Measurements from ENCODE around the gene EVI5L. TPM values are rescaled to one million over a fixed set of nuclear protein-coding genes. Genes with fewer than 3 reads are reported as not detected.

Gene EVI5L
- polyA plus RNA-seq, 1 donor from 2014 or later, result 50.6 TPM

DNA sequence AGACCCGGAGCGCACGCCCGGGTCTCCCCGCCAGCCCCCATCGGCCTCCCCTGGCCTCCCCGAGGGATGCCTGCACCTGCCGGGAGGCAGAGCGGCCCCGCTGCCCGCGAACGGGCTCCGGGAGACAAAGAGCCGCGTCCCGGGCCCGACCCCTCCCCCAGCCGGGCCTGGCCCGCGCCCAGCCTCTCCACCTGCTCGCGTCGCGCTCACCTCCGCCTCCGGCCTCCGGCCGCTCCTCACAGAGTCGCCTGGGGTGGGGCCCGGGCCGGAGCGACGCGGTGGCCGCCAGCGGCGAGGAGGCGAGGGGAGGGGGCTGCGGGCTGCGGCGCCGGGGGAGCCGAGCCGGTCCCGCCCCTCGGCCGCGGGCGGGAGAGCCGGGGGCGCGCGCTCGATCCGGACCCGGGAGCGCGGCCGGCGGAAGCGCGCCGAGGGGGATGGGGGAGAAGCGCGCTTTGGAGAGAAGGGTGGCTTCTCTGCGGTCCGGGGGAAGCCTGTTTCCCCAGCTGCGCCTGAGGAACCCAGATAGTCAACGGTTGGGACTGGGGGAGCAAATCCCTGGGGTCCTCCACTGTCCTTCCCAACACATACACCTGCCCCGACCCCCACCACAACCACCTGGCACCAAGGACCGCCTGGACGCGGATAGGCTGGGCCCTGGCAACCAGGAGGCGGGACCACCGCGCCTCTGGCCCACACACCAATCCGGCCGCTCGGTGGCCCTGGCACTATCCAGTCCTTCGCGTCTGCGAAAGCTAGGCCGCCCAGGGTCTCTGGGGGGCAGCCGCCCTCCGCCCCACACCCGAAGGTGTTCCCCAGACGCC is 44.3 kb downstream of the EVI5L start, which contains the start of gene PRR36:
Gene PRR36, minus strand, starts transcription at position 315 of the 821 bp plus-strand sequence. CDS start 701 bp downstream, outside the sequence.
- peak within 1 kb of the TSS; percentile 86 for H3K27ac ChIP-seq (ENCODE audit: low read length)
- peak within 1 kb of the TSS; percentile 75 for H2AFZ ChIP-seq (ENCODE audit: low read depth, low read length)
- H3K9me3 ChIP-seq (ENCODE audit: low read length), result no peaks in the 10 kb centered on the region
- peaks cover 13% of the 10 kb centered on the region for H3K79me2 ChIP-seq (replicated peaks; ENCODE audit: insufficient read depth, low read length)
- H3K4me2 ChIP-seq (ENCODE audit: low read length), result peak within 1 kb of the TSS; percentile 88
- H3K36me3 ChIP-seq (ENCODE audit: insufficient read depth, low read length), result no peaks in the 10 kb centered on the region
- no peaks in the 10 kb centered on the region for H3K27me3 ChIP-seq (ENCODE audit: insufficient read depth, low read depth, low read length)
- peaks cover 6% of the 10 kb centered on the region for H3F3A ChIP-seq (ENCODE audit: insufficient read depth, low read length, poor library complexity, severe bottlenecking)
- H3K4me3 ChIP-seq (ENCODE audit: low read length), result peak within 1 kb of the TSS; percentile 92
- H3K9ac ChIP-seq (ENCODE audit: low read length), result peak within 1 kb of the TSS; percentile 98
- H4K20me1 ChIP-seq (ENCODE audit: insufficient read depth), result no peaks in the 10 kb centered on the region
- TF ChIP-seq RAD21 (conservative IDR thresholded peaks at IDR 0.05) (no peak), SMC3 (conservative IDR thresholded peaks at IDR 0.05; ENCODE audit: poor library complexity) (peak; percentile 27), MXI1 (conservative IDR thresholded peaks at IDR 0.05; ENCODE audit: poor library complexity, severe bottlenecking) (peak; percentile 44), TAF1 (IDR thresholded peaks at IDR 0.05; ENCODE audit: low read depth) (no peak), EZH2 (IDR thresholded peaks at IDR 0.05; ENCODE audit: borderline replicate concordance, insufficient read depth, low read length, poor library complexity, severe bottlenecking) (no peak), POLR2AphosphoS5 (IDR thresholded peaks at IDR 0.05) (peak; percentile 72), EP300 (conservative IDR thresholded peaks at IDR 0.05; ENCODE audit: poor library complexity, severe bottlenecking) (peak; percentile 61)
- TF ChIP-seq, protein P1, sequence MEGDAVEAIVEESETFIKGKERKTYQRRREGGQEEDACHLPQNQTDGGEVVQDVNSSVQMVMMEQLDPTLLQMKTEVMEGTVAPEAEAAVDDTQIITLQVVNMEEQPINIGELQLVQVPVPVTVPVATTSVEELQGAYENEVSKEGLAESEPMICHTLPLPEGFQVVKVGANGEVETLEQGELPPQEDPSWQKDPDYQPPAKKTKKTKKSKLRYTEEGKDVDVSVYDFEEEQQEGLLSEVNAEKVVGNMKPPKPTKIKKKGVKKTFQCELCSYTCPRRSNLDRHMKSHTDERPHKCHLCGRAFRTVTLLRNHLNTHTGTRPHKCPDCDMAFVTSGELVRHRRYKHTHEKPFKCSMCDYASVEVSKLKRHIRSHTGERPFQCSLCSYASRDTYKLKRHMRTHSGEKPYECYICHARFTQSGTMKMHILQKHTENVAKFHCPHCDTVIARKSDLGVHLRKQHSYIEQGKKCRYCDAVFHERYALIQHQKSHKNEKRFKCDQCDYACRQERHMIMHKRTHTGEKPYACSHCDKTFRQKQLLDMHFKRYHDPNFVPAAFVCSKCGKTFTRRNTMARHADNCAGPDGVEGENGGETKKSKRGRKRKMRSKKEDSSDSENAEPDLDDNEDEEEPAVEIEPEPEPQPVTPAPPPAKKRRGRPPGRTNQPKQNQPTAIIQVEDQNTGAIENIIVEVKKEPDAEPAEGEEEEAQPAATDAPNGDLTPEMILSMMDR (IDR thresholded peaks at IDR 0.05; ENCODE audit: poor library complexity, severe bottlenecking), result peak; percentile 49
- TF ChIP-seq, protein P2, sequence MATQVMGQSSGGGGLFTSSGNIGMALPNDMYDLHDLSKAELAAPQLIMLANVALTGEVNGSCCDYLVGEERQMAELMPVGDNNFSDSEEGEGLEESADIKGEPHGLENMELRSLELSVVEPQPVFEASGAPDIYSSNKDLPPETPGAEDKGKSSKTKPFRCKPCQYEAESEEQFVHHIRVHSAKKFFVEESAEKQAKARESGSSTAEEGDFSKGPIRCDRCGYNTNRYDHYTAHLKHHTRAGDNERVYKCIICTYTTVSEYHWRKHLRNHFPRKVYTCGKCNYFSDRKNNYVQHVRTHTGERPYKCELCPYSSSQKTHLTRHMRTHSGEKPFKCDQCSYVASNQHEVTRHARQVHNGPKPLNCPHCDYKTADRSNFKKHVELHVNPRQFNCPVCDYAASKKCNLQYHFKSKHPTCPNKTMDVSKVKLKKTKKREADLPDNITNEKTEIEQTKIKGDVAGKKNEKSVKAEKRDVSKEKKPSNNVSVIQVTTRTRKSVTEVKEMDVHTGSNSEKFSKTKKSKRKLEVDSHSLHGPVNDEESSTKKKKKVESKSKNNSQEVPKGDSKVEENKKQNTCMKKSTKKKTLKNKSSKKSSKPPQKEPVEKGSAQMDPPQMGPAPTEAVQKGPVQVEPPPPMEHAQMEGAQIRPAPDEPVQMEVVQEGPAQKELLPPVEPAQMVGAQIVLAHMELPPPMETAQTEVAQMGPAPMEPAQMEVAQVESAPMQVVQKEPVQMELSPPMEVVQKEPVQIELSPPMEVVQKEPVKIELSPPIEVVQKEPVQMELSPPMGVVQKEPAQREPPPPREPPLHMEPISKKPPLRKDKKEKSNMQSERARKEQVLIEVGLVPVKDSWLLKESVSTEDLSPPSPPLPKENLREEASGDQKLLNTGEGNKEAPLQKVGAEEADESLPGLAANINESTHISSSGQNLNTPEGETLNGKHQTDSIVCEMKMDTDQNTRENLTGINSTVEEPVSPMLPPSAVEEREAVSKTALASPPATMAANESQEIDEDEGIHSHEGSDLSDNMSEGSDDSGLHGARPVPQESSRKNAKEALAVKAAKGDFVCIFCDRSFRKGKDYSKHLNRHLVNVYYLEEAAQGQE (IDR thresholded peaks at IDR 0.05; ENCODE audit: borderline replicate concordance), result peak; percentile 61
- H3K9me2 ChIP-seq (ENCODE audit: insufficient read depth, low read length), result no peaks in the 10 kb centered on the region

DNA sequence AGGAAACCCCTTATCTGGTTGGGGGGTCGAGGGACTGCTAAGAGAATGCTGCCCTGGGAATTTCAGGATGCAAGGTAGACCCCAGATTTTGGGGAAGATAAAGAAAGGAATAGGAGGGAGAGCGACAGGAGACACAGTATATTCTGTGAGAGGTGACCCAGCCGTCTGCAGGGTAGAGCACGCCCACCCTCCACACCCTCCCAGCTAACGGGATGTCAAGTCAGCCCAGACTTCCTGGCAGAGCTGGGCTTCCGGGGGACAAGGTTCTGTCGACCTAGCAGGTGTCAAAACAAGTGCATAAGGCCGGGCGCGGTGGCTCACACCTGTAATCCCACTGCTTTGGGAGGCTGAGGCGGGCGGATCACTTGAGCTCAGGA is 44.9 kb downstream of the EVI5L start:
- H3K79me2 ChIP-seq (replicated peaks; ENCODE audit: insufficient read depth, low read length), result peaks cover 13% of the 10 kb centered on the region
- H3F3A ChIP-seq (ENCODE audit: insufficient read depth, low read length, poor library complexity, severe bottlenecking), result peaks cover 6% of the 10 kb centered on the region
- H4K20me1 ChIP-seq (ENCODE audit: insufficient read depth), result no peaks in the 10 kb centered on the region
- H3K9ac ChIP-seq (ENCODE audit: low read length), result peak overlapping the region; percentile 98
- no peaks in the 10 kb centered on the region for H3K36me3 ChIP-seq (ENCODE audit: insufficient read depth, low read length)
- H3K9me3 ChIP-seq (ENCODE audit: low read length), result no peaks in the 10 kb centered on the region
- no peaks in the 10 kb centered on the region for H3K27me3 ChIP-seq (ENCODE audit: insufficient read depth, low read depth, low read length)
- H3K4me2 ChIP-seq (ENCODE audit: low read length), result peak overlapping the region; percentile 76
- peak overlapping the region; percentile 86 for H3K27ac ChIP-seq (ENCODE audit: low read length)
- no peaks in the 10 kb centered on the region for H3K9me2 ChIP-seq (ENCODE audit: insufficient read depth, low read length)
- H3K4me3 ChIP-seq (ENCODE audit: low read length), result peak overlapping the region; percentile 92
- TF ChIP-seq SMC3 (conservative IDR thresholded peaks at IDR 0.05; ENCODE audit: poor library complexity), result no peak
- no peak for TF ChIP-seq EZH2 (IDR thresholded peaks at IDR 0.05; ENCODE audit: borderline replicate concordance, insufficient read depth, low read length, poor library complexity, severe bottlenecking)
- peak overlapping the region; percentile 75 for H2AFZ ChIP-seq (ENCODE audit: low read depth, low read length)
